ENCODE measurements around the gene POLR3A.

DNA sequence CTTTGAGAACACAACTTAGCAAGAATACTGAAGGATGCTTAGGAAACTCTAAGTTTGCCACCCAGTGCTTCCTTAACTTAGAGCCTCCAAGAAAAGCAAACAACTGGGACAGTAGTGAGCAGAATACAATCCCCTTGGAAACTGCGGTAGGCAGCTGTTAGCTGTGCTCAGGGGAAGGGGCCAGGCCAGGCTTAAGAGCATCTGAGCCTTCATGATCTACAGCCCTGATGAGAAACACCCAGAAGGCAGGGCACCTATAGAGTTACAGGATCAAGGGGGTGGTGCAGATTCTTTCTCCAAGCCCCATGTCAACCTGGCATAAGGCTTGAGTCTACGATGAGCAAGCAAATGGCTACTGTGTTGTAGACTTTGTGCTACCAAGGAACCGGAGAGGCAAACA, 51.4 kb downstream of the POLR3A start:
- TF ChIP-seq, protein P1, sequence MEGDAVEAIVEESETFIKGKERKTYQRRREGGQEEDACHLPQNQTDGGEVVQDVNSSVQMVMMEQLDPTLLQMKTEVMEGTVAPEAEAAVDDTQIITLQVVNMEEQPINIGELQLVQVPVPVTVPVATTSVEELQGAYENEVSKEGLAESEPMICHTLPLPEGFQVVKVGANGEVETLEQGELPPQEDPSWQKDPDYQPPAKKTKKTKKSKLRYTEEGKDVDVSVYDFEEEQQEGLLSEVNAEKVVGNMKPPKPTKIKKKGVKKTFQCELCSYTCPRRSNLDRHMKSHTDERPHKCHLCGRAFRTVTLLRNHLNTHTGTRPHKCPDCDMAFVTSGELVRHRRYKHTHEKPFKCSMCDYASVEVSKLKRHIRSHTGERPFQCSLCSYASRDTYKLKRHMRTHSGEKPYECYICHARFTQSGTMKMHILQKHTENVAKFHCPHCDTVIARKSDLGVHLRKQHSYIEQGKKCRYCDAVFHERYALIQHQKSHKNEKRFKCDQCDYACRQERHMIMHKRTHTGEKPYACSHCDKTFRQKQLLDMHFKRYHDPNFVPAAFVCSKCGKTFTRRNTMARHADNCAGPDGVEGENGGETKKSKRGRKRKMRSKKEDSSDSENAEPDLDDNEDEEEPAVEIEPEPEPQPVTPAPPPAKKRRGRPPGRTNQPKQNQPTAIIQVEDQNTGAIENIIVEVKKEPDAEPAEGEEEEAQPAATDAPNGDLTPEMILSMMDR (IDR thresholded peaks at IDR 0.05; ENCODE audit: poor library complexity), result no peak
- TF ChIP-seq EZH2phosphoT487 (IDR thresholded peaks at IDR 0.05; ENCODE audit: low read depth, severe bottlenecking, unreplicated experiment) (no peak), EZH2 (IDR thresholded peaks at IDR 0.05; ENCODE audit: borderline replicate concordance) (no peak)

All from hepatocyte (in vitro differentiated cells).